GM23338 (cell line): ENCODE data around the gene EXOC3L4. TPM values are rescaled to one million over a fixed set of nuclear protein-coding genes. Genes with fewer than 3 reads are reported as not detected.

Experiments
- ATAC-seq: fragments of 200-7000 bp; cut with Tn5 transposase; 3 replicates; pipeline ENCODE4 v1.9.1; 2020
- DNase-seq: peaks from one replicate; pipeline ENCODE4 v3.0.0-alpha.2; 2015; ENCODE audit warnings: low spot score
- H2AFZ ChIP-seq: fragments of 200-600 bp; sonication (generic); 2 replicates; pipeline ENCODE4 v1.8.0; 2016; ENCODE audit warnings: antibody characterized with exemption, mild to moderate bottlenecking, moderate library complexity
- H3F3A ChIP-seq: fragments of 200-600 bp; sonication (generic); replicated peaks from 2 replicates; pipeline ENCODE4 v1.8.0; 2017; ENCODE audit warnings: antibody characterized with exemption, mixed run types, low read depth
- H3K27ac ChIP-seq: fragments of 200-600 bp; sonication (generic); 2 replicates; pipeline ENCODE4 v1.6.1; 2016; ENCODE audit warnings: low read depth
- H3K27me3 ChIP-seq: fragments of 200-600 bp; sonication (generic); 2 replicates; pipeline ENCODE4 v1.8.0; 2016; ENCODE audit warnings: mild to moderate bottlenecking, mixed run types, moderate library complexity; ENCODE audit not compliant: insufficient read depth
- H3K36me3 ChIP-seq: fragments of 200-600 bp; sonication (generic); 2 replicates; pipeline ENCODE4 v1.8.0; 2016; ENCODE audit warnings: mild to moderate bottlenecking; ENCODE audit not compliant: insufficient read depth
- H3K4me1 ChIP-seq: fragments of 200-600 bp; sonication (generic); 2 replicates; pipeline ENCODE4 v1.8.0; 2016; ENCODE audit warnings: mild to moderate bottlenecking, moderate library complexity; ENCODE audit not compliant: insufficient read depth
- H3K4me2 ChIP-seq: fragments of 200-600 bp; sonication (generic); 2 replicates; pipeline ENCODE4 v1.7.1; 2017; ENCODE audit warnings: mixed run types
- H3K4me3 ChIP-seq: fragments of 200-600 bp; sonication (generic); 2 replicates; pipeline ENCODE4 v1.6.1; 2016; ENCODE audit warnings: mixed run types
- H3K79me2 ChIP-seq: fragments of 200-600 bp; sonication (generic); replicated peaks from 2 replicates; pipeline ENCODE4 v1.8.0; 2017; ENCODE audit warnings: mild to moderate bottlenecking; ENCODE audit not compliant: insufficient read depth
- H3K9me2 ChIP-seq: fragments of 200-600 bp; sonication (generic); 2 replicates; pipeline ENCODE4 v1.8.0; 2017; ENCODE audit not compliant: insufficient read depth
- H4K20me1 ChIP-seq: fragments of 200-600 bp; sonication (generic); replicated peaks from 2 replicates; pipeline ENCODE4 v1.8.0; 2017; ENCODE audit warnings: mild to moderate bottlenecking; ENCODE audit not compliant: insufficient read depth
- H3K27ac Mint-ChIP-seq: 2 replicates; pipeline ENCODE4 v1.8.0; 2020; ENCODE audit warnings: inconsistent platforms, mild to moderate bottlenecking, moderate library complexity, mixed read lengths
- H3K27me3 Mint-ChIP-seq: 3 replicates; pipeline ENCODE4 v1.8.0; 2022; ENCODE audit warnings: low read depth, mild to moderate bottlenecking, moderate library complexity, mixed read lengths, inconsistent platforms; ENCODE audit not compliant: insufficient read depth, poor library complexity
- H3K36me3 Mint-ChIP-seq: 3 replicates; pipeline ENCODE4 v1.8.0; 2021; ENCODE audit warnings: low read depth, mild to moderate bottlenecking, inconsistent platforms, moderate library complexity, mixed read lengths
- H3K4me1 Mint-ChIP-seq: 3 replicates; pipeline ENCODE4 v1.8.0; 2020; ENCODE audit warnings: mild to moderate bottlenecking, inconsistent platforms, mixed read lengths
- H3K4me3 Mint-ChIP-seq: 3 replicates; pipeline ENCODE4 v1.8.0; 2021; ENCODE audit warnings: moderate library complexity, mild to moderate bottlenecking, inconsistent platforms, mixed read lengths
- H3K9me3 Mint-ChIP-seq: 3 replicates; pipeline ENCODE4 v1.8.0; 2020; ENCODE audit warnings: moderate library complexity, mild to moderate bottlenecking, inconsistent platforms, mixed read lengths
- EZH2 ChIP-seq: fragments of 200-600 bp; sonication (generic); IDR thresholded peaks from one replicate; pipeline ENCODE4 v1.8.0; 2017; ENCODE audit warnings: antibody characterized with exemption, mild to moderate bottlenecking, low read depth; ENCODE audit not compliant: unreplicated experiment
- EZH2phosphoT487 ChIP-seq: fragments of 200-600 bp; sonication (generic); IDR thresholded peaks from one replicate; pipeline ENCODE4 v1.8.1; 2018; ENCODE audit warnings: antibody characterized with exemption; ENCODE audit not compliant: unreplicated experiment
- JUNB ChIP-seq: IDR thresholded peaks from one replicate; pipeline ENCODE4 v1.6.1; 2016; ENCODE audit warnings: antibody characterized with exemption; ENCODE audit not compliant: unreplicated experiment
- NANOG ChIP-seq: IDR thresholded peaks from 2 replicates; pipeline ENCODE4 v1.6.1; 2016; ENCODE audit warnings: antibody characterized with exemption, borderline replicate concordance
- POLR2AphosphoS5 ChIP-seq: IDR thresholded peaks from 2 replicates; pipeline ENCODE4 v1.6.1; 2016; ENCODE audit warnings: antibody characterized with exemption, low read depth
- STAT1 ChIP-seq: IDR thresholded peaks from one replicate; pipeline ENCODE4 v1.6.1; 2016; ENCODE audit warnings: antibody characterized with exemption; ENCODE audit not compliant: unreplicated experiment
- ZNF114 ChIP-seq: fragments of 250-450 bp; sonication (Bioruptor Pico); IDR thresholded peaks from 2 replicates; pipeline ENCODE4 v1.5.0; 2020; ENCODE audit warnings: mild to moderate bottlenecking, moderate library complexity
- ZNF331 ChIP-seq: fragments of 250-450 bp; sonication (Bioruptor Pico); IDR thresholded peaks from 2 replicates; pipeline ENCODE4 v1.5.0; 2020; ENCODE audit warnings: low read depth, mild to moderate bottlenecking, moderate library complexity
- polyA plus RNA-seq: library from polyadenylated mRNA; unstranded; fragments of >200 nt; fragmentation: Nextera tagmentation; extraction: Ambion mirVana; gene quantifications from 2 replicates; pipeline ENCODE4 v1.2.1, GENCODE V29; 2016
- total RNA-seq: library from RNA; depleted of rRNA; stranded (reverse); fragments of >200 nt; shearing (Covaris generic); gene quantifications from 2 replicates; pipeline ENCODE4 v1.2.3, GENCODE V29; 2014
- TF ChIP-seq, protein P1 (sequence below), 2 experiments: fragments of 200-600 bp in 1 of 2; sonication (generic) in 1 of 2; conservative IDR thresholded peaks; 2 replicates each; pipeline versions ENCODE4 v1.5.1 to v1.6.1; 2016 to 2017; ENCODE audit warnings: antibody characterized with exemption in 2 of 2, low read depth in 2 of 2, mild to moderate bottlenecking in 2 of 2, moderate library complexity in 1 of 2
- TF ChIP-seq, protein P2 (sequence below): IDR thresholded peaks from 2 replicates; pipeline ENCODE4 v1.6.1; 2016; ENCODE audit warnings: antibody characterized with exemption
- TF ChIP-seq, protein P3 (sequence below): fragments of 250-450 bp; sonication (Bioruptor Pico); IDR thresholded peaks from 2 replicates; pipeline ENCODE4 v1.5.0; 2020; ENCODE audit warnings: mild to moderate bottlenecking, moderate library complexity
- TF ChIP-seq, protein P4 (sequence below): IDR thresholded peaks from one replicate; pipeline ENCODE4 v1.6.1; 2018; ENCODE audit warnings: antibody characterized with exemption; ENCODE audit not compliant: unreplicated experiment

Gene EXOC3L4
- total and polyA plus RNA-seq, 2 experiments from 2014 or later, result not detected

DNA sequence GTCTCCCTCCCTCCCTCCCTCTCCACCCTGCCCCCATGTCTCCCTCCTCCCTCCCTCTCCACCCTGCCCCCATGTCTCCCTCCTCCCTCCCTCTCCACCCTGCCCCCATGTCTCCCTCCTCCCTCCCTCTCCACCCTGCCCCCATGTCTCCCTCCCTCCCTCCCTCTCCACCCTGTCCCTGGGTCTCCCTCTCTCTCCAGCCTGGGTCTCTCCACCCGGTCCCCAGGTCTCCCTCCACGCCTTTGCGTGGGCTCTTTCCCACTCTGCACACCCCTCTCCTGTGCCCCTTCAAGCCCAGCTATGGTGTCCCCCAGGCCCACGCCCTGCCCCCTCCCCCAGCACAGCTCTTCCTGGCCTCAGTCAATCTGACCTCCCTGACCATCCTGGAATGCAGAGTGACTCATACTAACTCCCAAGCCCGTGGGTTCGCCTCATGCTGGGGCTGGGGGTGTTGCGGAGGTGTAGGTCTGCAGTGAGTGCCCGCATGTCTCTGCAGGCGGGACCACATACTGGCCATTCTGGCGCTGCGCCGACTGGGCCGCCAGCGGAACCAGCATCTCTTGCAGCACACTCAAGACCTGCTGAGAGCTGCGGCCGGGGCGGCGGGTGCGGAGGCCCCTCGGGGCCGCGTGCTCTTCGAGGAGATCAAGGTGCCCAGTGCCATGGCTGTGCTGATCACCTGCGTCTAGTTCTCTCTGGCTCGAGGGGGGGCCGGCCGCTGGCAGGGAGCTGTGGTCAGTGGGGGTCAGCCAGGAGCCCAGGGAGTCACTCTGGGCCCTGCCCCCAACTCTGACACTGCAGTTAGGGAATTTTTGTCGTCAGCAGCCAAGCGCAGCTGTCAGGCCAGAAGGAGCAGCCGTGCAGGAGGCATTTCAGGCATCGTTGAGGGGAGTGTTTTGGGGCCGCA lies 15.3 kb downstream of the EXOC3L4 start:
- H3K4me1 ChIP-seq, result peaks cover 21% of the 10 kb centered on the region
- peak; percentile 78 for DNase-seq
- TF ChIP-seq STAT1 (no peak), ZNF331 (no peak), EZH2phosphoT487 (no peak), EZH2 (no peak), ZNF114 (CRISPR knock-in tag) (no peak), POLR2AphosphoS5 (no peak), JUNB (no peak), NANOG (no peak)
- TF ChIP-seq, protein P1, sequence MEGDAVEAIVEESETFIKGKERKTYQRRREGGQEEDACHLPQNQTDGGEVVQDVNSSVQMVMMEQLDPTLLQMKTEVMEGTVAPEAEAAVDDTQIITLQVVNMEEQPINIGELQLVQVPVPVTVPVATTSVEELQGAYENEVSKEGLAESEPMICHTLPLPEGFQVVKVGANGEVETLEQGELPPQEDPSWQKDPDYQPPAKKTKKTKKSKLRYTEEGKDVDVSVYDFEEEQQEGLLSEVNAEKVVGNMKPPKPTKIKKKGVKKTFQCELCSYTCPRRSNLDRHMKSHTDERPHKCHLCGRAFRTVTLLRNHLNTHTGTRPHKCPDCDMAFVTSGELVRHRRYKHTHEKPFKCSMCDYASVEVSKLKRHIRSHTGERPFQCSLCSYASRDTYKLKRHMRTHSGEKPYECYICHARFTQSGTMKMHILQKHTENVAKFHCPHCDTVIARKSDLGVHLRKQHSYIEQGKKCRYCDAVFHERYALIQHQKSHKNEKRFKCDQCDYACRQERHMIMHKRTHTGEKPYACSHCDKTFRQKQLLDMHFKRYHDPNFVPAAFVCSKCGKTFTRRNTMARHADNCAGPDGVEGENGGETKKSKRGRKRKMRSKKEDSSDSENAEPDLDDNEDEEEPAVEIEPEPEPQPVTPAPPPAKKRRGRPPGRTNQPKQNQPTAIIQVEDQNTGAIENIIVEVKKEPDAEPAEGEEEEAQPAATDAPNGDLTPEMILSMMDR (conservative IDR thresholded peaks at IDR 0.05; ENCODE audit: low read depth in 2 of 2), result no peak
- TF ChIP-seq, protein P2, sequence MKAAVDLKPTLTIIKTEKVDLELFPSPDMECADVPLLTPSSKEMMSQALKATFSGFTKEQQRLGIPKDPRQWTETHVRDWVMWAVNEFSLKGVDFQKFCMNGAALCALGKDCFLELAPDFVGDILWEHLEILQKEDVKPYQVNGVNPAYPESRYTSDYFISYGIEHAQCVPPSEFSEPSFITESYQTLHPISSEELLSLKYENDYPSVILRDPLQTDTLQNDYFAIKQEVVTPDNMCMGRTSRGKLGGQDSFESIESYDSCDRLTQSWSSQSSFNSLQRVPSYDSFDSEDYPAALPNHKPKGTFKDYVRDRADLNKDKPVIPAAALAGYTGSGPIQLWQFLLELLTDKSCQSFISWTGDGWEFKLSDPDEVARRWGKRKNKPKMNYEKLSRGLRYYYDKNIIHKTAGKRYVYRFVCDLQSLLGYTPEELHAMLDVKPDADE, result no peak
- TF ChIP-seq, protein P3, sequence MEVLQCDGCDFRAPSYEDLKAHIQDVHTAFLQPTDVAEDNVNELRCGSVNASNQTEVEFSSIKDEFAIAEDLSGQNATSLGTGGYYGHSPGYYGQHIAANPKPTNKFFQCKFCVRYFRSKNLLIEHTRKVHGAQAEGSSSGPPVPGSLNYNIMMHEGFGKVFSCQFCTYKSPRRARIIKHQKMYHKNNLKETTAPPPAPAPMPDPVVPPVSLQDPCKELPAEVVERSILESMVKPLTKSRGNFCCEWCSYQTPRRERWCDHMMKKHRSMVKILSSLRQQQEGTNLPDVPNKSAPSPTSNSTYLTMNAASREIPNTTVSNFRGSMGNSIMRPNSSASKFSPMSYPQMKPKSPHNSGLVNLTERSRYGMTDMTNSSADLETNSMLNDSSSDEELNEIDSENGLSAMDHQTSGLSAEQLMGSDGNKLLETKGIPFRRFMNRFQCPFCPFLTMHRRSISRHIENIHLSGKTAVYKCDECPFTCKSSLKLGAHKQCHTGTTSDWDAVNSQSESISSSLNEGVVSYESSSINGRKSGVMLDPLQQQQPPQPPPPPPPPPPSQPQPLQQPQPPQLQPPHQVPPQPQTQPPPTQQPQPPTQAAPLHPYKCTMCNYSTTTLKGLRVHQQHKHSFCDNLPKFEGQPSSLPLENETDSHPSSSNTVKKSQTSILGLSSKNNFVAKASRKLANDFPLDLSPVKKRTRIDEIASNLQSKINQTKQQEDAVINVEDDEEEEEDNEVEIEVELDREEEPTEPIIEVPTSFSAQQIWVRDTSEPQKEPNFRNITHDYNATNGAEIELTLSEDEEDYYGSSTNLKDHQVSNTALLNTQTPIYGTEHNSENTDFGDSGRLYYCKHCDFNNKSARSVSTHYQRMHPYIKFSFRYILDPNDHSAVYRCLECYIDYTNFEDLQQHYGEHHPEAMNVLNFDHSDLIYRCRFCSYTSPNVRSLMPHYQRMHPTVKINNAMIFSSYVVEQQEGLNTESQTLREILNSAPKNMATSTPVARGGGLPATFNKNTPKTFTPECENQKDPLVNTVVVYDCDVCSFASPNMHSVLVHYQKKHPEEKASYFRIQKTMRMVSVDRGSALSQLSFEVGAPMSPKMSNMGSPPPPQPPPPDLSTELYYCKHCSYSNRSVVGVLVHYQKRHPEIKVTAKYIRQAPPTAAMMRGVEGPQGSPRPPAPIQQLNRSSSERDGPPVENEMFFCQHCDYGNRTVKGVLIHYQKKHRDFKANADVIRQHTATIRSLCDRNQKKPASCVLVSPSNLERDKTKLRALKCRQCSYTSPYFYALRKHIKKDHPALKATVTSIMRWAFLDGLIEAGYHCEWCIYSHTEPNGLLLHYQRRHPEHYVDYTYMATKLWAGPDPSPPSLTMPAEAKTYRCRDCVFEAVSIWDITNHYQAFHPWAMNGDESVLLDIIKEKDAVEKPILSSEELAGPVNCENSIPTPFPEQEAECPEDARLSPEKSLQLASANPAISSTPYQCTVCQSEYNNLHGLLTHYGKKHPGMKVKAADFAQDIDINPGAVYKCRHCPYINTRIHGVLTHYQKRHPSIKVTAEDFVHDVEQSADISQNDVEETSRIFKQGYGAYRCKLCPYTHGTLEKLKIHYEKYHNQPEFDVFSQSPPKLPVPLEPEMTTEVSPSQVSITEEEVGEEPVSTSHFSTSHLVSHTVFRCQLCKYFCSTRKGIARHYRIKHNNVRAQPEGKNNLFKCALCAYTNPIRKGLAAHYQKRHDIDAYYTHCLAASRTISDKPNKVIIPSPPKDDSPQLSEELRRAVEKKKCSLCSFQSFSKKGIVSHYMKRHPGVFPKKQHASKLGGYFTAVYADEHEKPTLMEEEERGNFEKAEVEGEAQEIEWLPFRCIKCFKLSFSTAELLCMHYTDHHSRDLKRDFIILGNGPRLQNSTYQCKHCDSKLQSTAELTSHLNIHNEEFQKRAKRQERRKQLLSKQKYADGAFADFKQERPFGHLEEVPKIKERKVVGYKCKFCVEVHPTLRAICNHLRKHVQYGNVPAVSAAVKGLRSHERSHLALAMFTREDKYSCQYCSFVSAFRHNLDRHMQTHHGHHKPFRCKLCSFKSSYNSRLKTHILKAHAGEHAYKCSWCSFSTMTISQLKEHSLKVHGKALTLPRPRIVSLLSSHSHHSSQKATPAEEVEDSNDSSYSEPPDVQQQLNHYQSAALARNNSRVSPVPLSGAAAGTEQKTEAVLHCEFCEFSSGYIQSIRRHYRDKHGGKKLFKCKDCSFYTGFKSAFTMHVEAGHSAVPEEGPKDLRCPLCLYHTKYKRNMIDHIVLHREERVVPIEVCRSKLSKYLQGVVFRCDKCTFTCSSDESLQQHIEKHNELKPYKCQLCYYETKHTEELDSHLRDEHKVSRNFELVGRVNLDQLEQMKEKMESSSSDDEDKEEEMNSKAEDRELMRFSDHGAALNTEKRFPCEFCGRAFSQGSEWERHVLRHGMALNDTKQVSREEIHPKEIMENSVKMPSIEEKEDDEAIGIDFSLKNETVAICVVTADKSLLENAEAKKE, result no peak
- TF ChIP-seq, protein P4, sequence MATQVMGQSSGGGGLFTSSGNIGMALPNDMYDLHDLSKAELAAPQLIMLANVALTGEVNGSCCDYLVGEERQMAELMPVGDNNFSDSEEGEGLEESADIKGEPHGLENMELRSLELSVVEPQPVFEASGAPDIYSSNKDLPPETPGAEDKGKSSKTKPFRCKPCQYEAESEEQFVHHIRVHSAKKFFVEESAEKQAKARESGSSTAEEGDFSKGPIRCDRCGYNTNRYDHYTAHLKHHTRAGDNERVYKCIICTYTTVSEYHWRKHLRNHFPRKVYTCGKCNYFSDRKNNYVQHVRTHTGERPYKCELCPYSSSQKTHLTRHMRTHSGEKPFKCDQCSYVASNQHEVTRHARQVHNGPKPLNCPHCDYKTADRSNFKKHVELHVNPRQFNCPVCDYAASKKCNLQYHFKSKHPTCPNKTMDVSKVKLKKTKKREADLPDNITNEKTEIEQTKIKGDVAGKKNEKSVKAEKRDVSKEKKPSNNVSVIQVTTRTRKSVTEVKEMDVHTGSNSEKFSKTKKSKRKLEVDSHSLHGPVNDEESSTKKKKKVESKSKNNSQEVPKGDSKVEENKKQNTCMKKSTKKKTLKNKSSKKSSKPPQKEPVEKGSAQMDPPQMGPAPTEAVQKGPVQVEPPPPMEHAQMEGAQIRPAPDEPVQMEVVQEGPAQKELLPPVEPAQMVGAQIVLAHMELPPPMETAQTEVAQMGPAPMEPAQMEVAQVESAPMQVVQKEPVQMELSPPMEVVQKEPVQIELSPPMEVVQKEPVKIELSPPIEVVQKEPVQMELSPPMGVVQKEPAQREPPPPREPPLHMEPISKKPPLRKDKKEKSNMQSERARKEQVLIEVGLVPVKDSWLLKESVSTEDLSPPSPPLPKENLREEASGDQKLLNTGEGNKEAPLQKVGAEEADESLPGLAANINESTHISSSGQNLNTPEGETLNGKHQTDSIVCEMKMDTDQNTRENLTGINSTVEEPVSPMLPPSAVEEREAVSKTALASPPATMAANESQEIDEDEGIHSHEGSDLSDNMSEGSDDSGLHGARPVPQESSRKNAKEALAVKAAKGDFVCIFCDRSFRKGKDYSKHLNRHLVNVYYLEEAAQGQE, result no peak
- no peaks in the 10 kb centered on the region; the same call in 2 of the 3 replicates for H3K36me3 Mint-ChIP-seq
- H3K4me2 ChIP-seq, result peak overlapping the region; percentile 88
- no peak overlapping the region for H3K27ac ChIP-seq
- H3K27ac Mint-ChIP-seq, result no peak overlapping the region
- no peaks in the 10 kb centered on the region for H3K9me2 ChIP-seq
- peak overlapping the region; percentile 92 for H2AFZ ChIP-seq
- peaks cover 48% of the 10 kb centered on the region for H3K27me3 Mint-ChIP-seq
- peak overlapping the region; percentile 56 for H3K4me3 ChIP-seq
- H4K20me1 ChIP-seq, result no peaks in the 10 kb centered on the region
- no peaks in the 10 kb centered on the region for H3K79me2 ChIP-seq
- peaks cover 32% of the 10 kb centered on the region for H3K27me3 ChIP-seq
- H3K4me3 Mint-ChIP-seq, result peak overlapping the region; percentile 60; the same call in 2 of the 3 replicates
- no peaks in the 10 kb centered on the region for H3F3A ChIP-seq
- ATAC-seq, result peak; percentile 41
- H3K36me3 ChIP-seq, result no peaks in the 10 kb centered on the region
- peaks cover 36% of the 10 kb centered on the region for H3K4me1 Mint-ChIP-seq
- no peaks in the 10 kb centered on the region; the same call in 2 of the 3 replicates for H3K9me3 Mint-ChIP-seq
